PC-9 (cell line): ENCODE results near the gene CDC42BPA. TPM values are rescaled to one million over a fixed set of nuclear protein-coding genes. Genes with fewer than 3 reads are reported as not detected.

Source experiments
- BruUV-seq: library from RNA; stranded (reverse); fragments of 400-500 nt; replicated peaks from 2 replicates; lab custom pipeline; 2021; lab: Mats Ljungman, UMichigan
- CTCF ChIA-PET: fragments of 300-600 bp; sonication (Branson Sonifier 250); formaldehyde crosslinking; loops from one replicate; lab custom pipeline; 2022; ENCODE audit warnings: antibody characterized with exemption; lab: Charles Lee
- POLR2A ChIA-PET: fragments of 300-600 bp; sonication (Branson Sonifier 250); formaldehyde crosslinking; loops from one replicate; lab custom pipeline; 2022; ENCODE audit warnings: antibody characterized with exemption; ENCODE audit not compliant: unreplicated experiment; lab: Charles Lee
- DNase-seq, 2 experiments: peaks; one replicate each; pipeline versions ENCODE4 v3.0.0 to v3.0.0-alpha.2; 2015 to 2022; ENCODE audit warnings: mixed read lengths in 1 of 2
- H2AFZ ChIP-seq: fragments of 200-600 bp; sonication (generic); 2 replicates; pipeline ENCODE4 v1.8.1; 2017; ENCODE audit warnings: antibody characterized with exemption
- H3F3A ChIP-seq: fragments of 200-600 bp; sonication (generic); 2 replicates; pipeline ENCODE4 v1.8.1; 2017; ENCODE audit warnings: antibody characterized with exemption, mild to moderate bottlenecking, low read depth; ENCODE audit not compliant: insufficient read depth
- H3K27ac ChIP-seq: fragments of 200-600 bp; sonication (generic); 2 replicates; pipeline ENCODE4 v1.6.1; 2016; ENCODE audit warnings: mixed run types
- H3K27me3 ChIP-seq: fragments of 200-600 bp; sonication (generic); 2 replicates; pipeline ENCODE4 v1.6.1; 2016; ENCODE audit warnings: low read depth, mixed run types; ENCODE audit not compliant: insufficient read depth
- H3K36me3 ChIP-seq: fragments of 200-600 bp; sonication (generic); 2 replicates; pipeline ENCODE4 v1.6.1; 2016; ENCODE audit warnings: low read depth, mixed run types
- H3K4me1 ChIP-seq: fragments of 200-600 bp; sonication (generic); replicated peaks from 2 replicates; pipeline ENCODE4 v1.6.1; 2016; ENCODE audit warnings: mixed run types; ENCODE audit not compliant: insufficient read depth
- H3K4me2 ChIP-seq: fragments of 200-600 bp; sonication (generic); 2 replicates; pipeline ENCODE4 v1.6.1; 2017; ENCODE audit warnings: mixed run types
- H3K4me3 ChIP-seq: fragments of 200-600 bp; sonication (generic); 2 replicates; pipeline ENCODE4 v1.6.1; 2016; ENCODE audit warnings: mixed run types
- H3K79me2 ChIP-seq: fragments of 200-600 bp; sonication (generic); 2 replicates; pipeline ENCODE4 v1.6.1; 2017; ENCODE audit warnings: low read depth, mixed run types
- H3K9me2 ChIP-seq: fragments of 200-600 bp; sonication (generic); 2 replicates; pipeline ENCODE4 v1.8.1; 2017; ENCODE audit warnings: mild to moderate bottlenecking; ENCODE audit not compliant: insufficient read depth
- H3K9me3 ChIP-seq: fragments of 200-600 bp; sonication (generic); 2 replicates; pipeline ENCODE4 v1.8.1; 2016; ENCODE audit warnings: low read depth; ENCODE audit not compliant: insufficient read depth
- H4K20me1 ChIP-seq: fragments of 200-600 bp; sonication (generic); 2 replicates; pipeline ENCODE4 v1.8.1; 2017; ENCODE audit not compliant: insufficient read depth
- EZH2 ChIP-seq: fragments of 200-600 bp; sonication (generic); IDR thresholded peaks from 2 replicates; pipeline ENCODE4 v1.8.0; 2017; ENCODE audit warnings: antibody characterized with exemption, low read depth
- intact Hi-C: fragments of 100-400 bp; cut with micrococcal nuclease; formaldehyde crosslinking; loops from one replicate; pipeline ENCODE4 v1.10.0; 2022; ENCODE audit not compliant: unreplicated experiment
- total RNA-seq: library from RNA; stranded (reverse); gene quantifications from 2 replicates; pipeline ENCODE4 v1.2.3, GENCODE V29; 2021
- TF ChIP-seq, protein P1 (sequence below): fragments of 200-600 bp; sonication (generic); conservative IDR thresholded peaks from 2 replicates; pipeline ENCODE4 v1.6.1; 2017; ENCODE audit warnings: mixed run types, antibody characterized with exemption, mild to moderate bottlenecking, moderate library complexity

Gene CDC42BPA
- total RNA-seq, 1 experiment from 2014 or later: 47.5 TPM

DNA sequence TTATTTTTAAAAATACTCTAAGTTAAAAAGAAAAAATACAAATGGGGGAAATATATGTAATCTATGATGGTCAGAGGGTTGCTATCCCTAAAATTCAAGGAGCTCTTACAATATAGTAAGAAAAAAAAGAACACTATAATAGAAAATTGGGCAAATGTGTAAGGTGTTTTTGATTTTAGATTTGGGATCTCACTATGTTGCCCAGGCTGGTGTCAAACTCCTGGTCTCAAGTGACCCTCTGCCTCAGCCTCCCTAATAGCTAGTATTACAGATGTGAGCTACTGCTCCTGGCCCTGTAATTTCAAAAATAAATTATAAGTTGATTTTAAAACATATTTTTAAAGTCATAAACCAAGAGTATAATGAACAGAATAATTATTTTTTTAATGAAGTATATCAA lies 45.9 kb downstream of the CDC42BPA start:
- intact Hi-C loops: no loop called here
- H3K4me1 ChIP-seq: peaks cover 10% of the 10 kb centered on the region; the same call in 1 of the 2 replicates
- CTCF ChIA-PET: no interaction called here
- H3K79me2 ChIP-seq: peaks cover 68% of the 10 kb centered on the region
- POLR2A ChIA-PET: no interaction called here
- no peak overlapping the region for H3K27ac ChIP-seq
- H2AFZ ChIP-seq: no peak overlapping the region
- no peaks in the 10 kb centered on the region; the same call in none of the 2 replicates for H3F3A ChIP-seq
- H3K9me2 ChIP-seq: no peaks in the 10 kb centered on the region
- H4K20me1 ChIP-seq: peaks cover 32% of the 10 kb centered on the region
- no peaks in the 10 kb centered on the region for H3K36me3 ChIP-seq
- DNase-seq: no peak
- TF ChIP-seq, protein P1, sequence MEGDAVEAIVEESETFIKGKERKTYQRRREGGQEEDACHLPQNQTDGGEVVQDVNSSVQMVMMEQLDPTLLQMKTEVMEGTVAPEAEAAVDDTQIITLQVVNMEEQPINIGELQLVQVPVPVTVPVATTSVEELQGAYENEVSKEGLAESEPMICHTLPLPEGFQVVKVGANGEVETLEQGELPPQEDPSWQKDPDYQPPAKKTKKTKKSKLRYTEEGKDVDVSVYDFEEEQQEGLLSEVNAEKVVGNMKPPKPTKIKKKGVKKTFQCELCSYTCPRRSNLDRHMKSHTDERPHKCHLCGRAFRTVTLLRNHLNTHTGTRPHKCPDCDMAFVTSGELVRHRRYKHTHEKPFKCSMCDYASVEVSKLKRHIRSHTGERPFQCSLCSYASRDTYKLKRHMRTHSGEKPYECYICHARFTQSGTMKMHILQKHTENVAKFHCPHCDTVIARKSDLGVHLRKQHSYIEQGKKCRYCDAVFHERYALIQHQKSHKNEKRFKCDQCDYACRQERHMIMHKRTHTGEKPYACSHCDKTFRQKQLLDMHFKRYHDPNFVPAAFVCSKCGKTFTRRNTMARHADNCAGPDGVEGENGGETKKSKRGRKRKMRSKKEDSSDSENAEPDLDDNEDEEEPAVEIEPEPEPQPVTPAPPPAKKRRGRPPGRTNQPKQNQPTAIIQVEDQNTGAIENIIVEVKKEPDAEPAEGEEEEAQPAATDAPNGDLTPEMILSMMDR: no peak
- TF ChIP-seq EZH2: no peak
- H3K9me3 ChIP-seq: 0 out of 2 replicates have a peak, but pooled peaks cover 4% of the 10 kb centered on the region
- no peak overlapping the region for H3K4me3 ChIP-seq
- H3K27me3 ChIP-seq: no peaks in the 10 kb centered on the region
- no TSS peak for BruUV-seq
- H3K4me2 ChIP-seq: no peak overlapping the region

DNA sequence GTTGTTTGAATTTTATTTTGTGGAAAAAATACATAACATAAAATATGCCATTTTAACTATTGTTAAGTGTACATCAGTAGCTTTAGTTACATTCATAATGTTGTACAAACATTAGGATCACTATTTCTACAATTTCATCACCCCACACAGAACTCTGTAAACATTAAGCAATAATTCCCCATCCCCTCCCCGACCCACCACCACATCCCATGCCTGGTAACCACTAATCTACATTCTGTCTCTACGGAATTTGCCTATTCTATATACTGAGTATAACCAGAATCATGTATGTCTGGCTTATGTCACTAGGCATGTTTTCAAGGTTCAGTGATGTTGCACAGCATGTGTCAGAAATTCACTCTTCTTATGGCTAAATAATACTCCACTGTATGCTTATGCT lies 47.7 kb downstream of the CDC42BPA start:
- POLR2A ChIA-PET: no interaction called here
- H3K4me1 ChIP-seq: peaks cover 10% of the 10 kb centered on the region; the same call in 1 of the 2 replicates

DNA sequence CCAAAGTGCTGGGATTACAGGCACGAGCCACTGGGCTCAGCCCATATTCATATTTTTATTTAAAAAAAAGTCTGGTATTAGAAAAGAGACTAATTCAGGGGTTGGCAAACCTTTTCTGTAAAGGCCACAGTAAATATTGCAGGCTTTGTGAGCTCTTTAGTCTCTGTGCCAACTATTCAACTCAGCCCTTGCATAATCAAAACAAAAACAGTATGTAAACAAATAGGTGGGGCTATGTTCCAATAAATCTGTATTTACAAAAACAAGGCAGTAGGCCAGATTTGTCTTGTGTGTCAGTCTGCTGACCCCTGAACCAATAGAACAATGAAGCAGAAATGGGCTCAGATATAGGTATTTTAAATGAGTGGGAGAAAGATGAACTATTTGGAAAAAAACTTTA lies 49.3 kb downstream of the CDC42BPA start:
- no TSS peak for BruUV-seq
- Histone ChIP-seq H2AFZ (no peak overlapping the region), H3K79me2 (peaks cover 88% of the 10 kb centered on the region), H3K9me2 (no peaks in the 10 kb centered on the region), H3K27me3 (no peaks in the 10 kb centered on the region), H4K20me1 (peaks cover 36% of the 10 kb centered on the region), H3F3A (no peaks in the 10 kb centered on the region; the same call in none of the 2 replicates), H3K9me3 (no peaks in the 10 kb centered on the region), H3K4me3 (no peak overlapping the region), H3K36me3 (no peaks in the 10 kb centered on the region), H3K27ac (no peak overlapping the region), H3K4me2 (no peak overlapping the region), H3K4me1 (peaks cover 10% of the 10 kb centered on the region; the same call in 1 of the 2 replicates)
- intact Hi-C loops: no loop called here
- no peak for DNase-seq
- ChIA-PET POLR2A (interaction anchor here (0.5 kb wide), 1 partner anchor 127 kb away, joined by 3 read pairs; no protein-coding TSS in a partner anchor), CTCF (no interaction called here)
- TF ChIP-seq, protein P1: no peak
- no peak for TF ChIP-seq EZH2

More for the DNA sequence above, 47.7 kb downstream of the CDC42BPA start:
- Histone ChIP-seq H3K9me2 (no peaks in the 10 kb centered on the region), H3K27me3 (no peaks in the 10 kb centered on the region), H3K36me3 (no peaks in the 10 kb centered on the region), H3K27ac (no peak overlapping the region), H3K79me2 (peaks cover 82% of the 10 kb centered on the region), H4K20me1 (peaks cover 39% of the 10 kb centered on the region), H3K9me3 (no peaks in the 10 kb centered on the region), H3K4me3 (no peak overlapping the region), H3K4me2 (no peak overlapping the region), H3F3A (no peaks in the 10 kb centered on the region; the same call in none of the 2 replicates), H2AFZ (no peak overlapping the region)
- CTCF ChIA-PET: no interaction called here
- no peak for DNase-seq
- TF ChIP-seq, protein P1: no peak
- TF ChIP-seq EZH2: no peak
- no TSS peak for BruUV-seq
- intact Hi-C loops: no loop called here
